Measurements from ENCODE around the gene TNIK.

Gene TNIK

GRCh38 chr3:171177553-171177952 lies 282.7 kb downstream of the TNIK start:
- no peak for TF ChIP-seq CTCF (IDR thresholded peaks at IDR 0.05; ENCODE audit: low read depth, low read length)
- DNase-seq (ENCODE audit: extremely low read depth, low read depth): no peak

- no peak for TF ChIP-seq CTCF (IDR thresholded peaks at IDR 0.05; ENCODE audit: low read depth, low read length)
- DNase-seq (ENCODE audit: extremely low read depth, low read depth): no peak
Observed at GRCh38 chr3:171177056-171177455, 283.1 kb downstream of the TNIK start.

GRCh38 chr3:171176244-171176933 lies 283.8 kb downstream of the TNIK start:
- no peak for DNase-seq (ENCODE audit: extremely low read depth, low read depth)
- no peak for TF ChIP-seq CTCF (IDR thresholded peaks at IDR 0.05; ENCODE audit: low read depth, low read length)

- peak; percentile 67 for DNase-seq (ENCODE audit: extremely low read depth, low read depth)
- no peak for TF ChIP-seq CTCF (IDR thresholded peaks at IDR 0.05; ENCODE audit: low read depth, low read length)
Observed at GRCh38 chr3:171175741-171176234, 284.4 kb downstream of the TNIK start.

- no peak for DNase-seq (ENCODE audit: extremely low read depth, low read depth)
- no peak for TF ChIP-seq CTCF (IDR thresholded peaks at IDR 0.05; ENCODE audit: low read depth, low read length)
Observed at GRCh38 chr3:171173736-171174135, 286.5 kb downstream of the TNIK start.

GRCh38 chr3:171172070-171172469 lies 288.1 kb downstream of the TNIK start:
- no peak for DNase-seq (ENCODE audit: extremely low read depth, low read depth)

More at GRCh38 chr3:171172070-171172469, 288.1 kb downstream of the TNIK start:
- TF ChIP-seq CTCF (IDR thresholded peaks at IDR 0.05; ENCODE audit: low read depth, low read length): no peak

Data from AG09319 (cell line).